HepG2 (cell line): Measurements from ENCODE around the gene SKI. TPM values are rescaled to one million over a fixed set of nuclear protein-coding genes. Genes with fewer than 3 reads are reported as not detected.

Source experiments
- CREB1 ChIP-seq, 2 experiments: fragments of 450-650 bp in 1 of 2; IDR thresholded peaks; 2 replicates each; pipeline ENCODE4 v1.6.1; 2016 to 2017; ENCODE audit warnings: control low read depth in 1 of 2, mild to moderate bottlenecking in 1 of 2, missing compliant biosample characterization in 1 of 2, missing genetic modification characterization in 1 of 2
- FOXO1 ChIP-seq: sonication (generic); formaldehyde crosslinking; IDR thresholded peaks from 2 replicates; pipeline ENCODE4 v1.4.0; 2020; ENCODE audit warnings: missing genetic modification reagents
- HNF4A ChIP-seq: sonication (generic); formaldehyde crosslinking; IDR thresholded peaks from 2 replicates; pipeline ENCODE4 v1.4.0; 2020; ENCODE audit warnings: missing genetic modification reagents
- NCOR1 ChIP-seq: fragments of 200-600 bp; sonication (generic); IDR thresholded peaks from 2 replicates; pipeline ENCODE4 v1.7.0; 2017; ENCODE audit warnings: antibody characterized with exemption, low read length, borderline replicate concordance
- SETDB1 ChIP-seq: sonication (generic); formaldehyde crosslinking; IDR thresholded peaks from 2 replicates; pipeline ENCODE4 v1.5.1; 2020; ENCODE audit warnings: missing genetic modification reagents, mild to moderate bottlenecking, borderline replicate concordance
- polyA plus RNA-seq, 8 experiments: library from polyadenylated mRNA; depleted of rRNA in 3 of 8; stranded (reverse) in 7 of 8; unstranded in 1 of 8; fragments of >200 nt; fragmentation: Illumina TruSeq in 4 of 8; extraction: Trizol in 4 of 8; gene quantifications; 2 replicates each; pipeline versions ENCODE4 v1.2.1 to v1.2.3, GENCODE V29; 2011 to 2016; ENCODE audit warnings: low read depth in 4 of 8, missing spikeins in 1 of 8, mixed read lengths in 1 of 8; ENCODE audit not compliant: insufficient read depth in 1 of 8
- total RNA-seq, 5 experiments: library from RNA; depleted of rRNA; stranded (reverse); fragments of >200 nt; fragmentation: Illumina TruSeq; extraction: Trizol; gene quantifications; 2 replicates each; pipeline ENCODE4 v1.2.3, GENCODE V29; 2016; ENCODE audit warnings: low read depth in 1 of 5
- TF ChIP-seq, protein P1 (sequence below): sonication (generic); formaldehyde crosslinking; IDR thresholded peaks from 2 replicates; pipeline ENCODE4 v1.4.0; 2020; ENCODE audit warnings: missing genetic modification reagents, mild to moderate bottlenecking, borderline replicate concordance
- TF ChIP-seq, protein P2 (sequence below): sonication (generic); formaldehyde crosslinking; IDR thresholded peaks from 2 replicates; pipeline ENCODE4 v1.4.0; 2020; ENCODE audit warnings: missing genetic modification reagents

The SKI gene
- total and polyA plus RNA-seq, 2 of the 13 experiments (the other 11 are each of a cell fraction or from before 2014, with no cell fraction given) = 4.7 to 6.9 TPM

DNA sequence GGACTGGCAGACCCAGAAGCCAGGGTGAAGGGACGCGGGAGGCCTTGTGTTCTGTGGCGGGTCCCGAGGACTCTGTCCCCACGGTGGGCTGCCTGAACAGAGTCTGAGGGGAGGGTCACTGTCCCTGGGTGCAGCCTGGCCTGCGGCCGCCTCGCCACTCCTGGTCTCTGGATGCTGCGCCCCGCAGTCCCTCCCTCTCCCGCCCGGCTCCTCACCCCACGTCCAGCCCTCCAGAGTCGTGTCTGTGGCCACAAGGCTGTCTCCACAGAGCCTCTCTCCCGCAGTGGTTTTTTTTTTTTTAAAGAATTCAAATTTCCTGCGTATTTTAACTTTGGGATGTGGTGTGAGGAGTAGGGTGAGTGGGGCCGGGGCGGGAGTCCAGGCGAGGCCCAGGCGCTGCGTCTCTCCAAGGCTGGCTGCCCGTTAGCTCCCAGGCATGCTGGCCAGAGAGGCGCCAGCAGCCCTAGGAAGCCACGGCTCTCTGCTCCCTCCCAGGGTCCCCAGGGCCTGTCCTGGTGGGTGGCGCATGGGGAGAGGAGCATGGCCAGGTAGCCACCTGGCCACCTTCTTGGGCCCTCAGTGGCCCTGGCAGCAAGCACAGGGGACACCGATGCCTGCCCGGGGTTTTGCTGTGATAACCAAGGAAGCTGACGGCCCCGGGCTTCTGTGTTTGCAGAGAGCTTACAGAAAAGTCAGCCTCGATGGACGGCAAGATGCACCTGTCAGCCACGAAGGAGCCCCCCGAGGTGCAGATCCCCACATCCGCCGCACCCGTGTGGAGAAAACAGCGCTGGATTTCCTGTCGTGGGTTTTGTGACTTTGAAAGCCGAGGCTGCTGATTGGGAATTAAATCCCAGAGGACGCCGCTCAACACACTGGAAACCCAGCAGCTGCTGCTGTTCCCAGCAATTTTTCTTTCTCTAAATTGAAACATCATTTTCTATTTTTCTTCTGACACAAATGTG lies 90.5 kb downstream of the SKI start (continued):
- TF ChIP-seq, protein P1, sequence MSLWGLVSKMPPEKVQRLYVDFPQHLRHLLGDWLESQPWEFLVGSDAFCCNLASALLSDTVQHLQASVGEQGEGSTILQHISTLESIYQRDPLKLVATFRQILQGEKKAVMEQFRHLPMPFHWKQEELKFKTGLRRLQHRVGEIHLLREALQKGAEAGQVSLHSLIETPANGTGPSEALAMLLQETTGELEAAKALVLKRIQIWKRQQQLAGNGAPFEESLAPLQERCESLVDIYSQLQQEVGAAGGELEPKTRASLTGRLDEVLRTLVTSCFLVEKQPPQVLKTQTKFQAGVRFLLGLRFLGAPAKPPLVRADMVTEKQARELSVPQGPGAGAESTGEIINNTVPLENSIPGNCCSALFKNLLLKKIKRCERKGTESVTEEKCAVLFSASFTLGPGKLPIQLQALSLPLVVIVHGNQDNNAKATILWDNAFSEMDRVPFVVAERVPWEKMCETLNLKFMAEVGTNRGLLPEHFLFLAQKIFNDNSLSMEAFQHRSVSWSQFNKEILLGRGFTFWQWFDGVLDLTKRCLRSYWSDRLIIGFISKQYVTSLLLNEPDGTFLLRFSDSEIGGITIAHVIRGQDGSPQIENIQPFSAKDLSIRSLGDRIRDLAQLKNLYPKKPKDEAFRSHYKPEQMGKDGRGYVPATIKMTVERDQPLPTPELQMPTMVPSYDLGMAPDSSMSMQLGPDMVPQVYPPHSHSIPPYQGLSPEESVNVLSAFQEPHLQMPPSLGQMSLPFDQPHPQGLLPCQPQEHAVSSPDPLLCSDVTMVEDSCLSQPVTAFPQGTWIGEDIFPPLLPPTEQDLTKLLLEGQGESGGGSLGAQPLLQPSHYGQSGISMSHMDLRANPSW (CRISPR knock-in tag) = no peak
- TF ChIP-seq NCOR1 (no peak), HNF4A (CRISPR knock-in tag) (no peak), SETDB1 (no peak), CREB1 (IDR thresholded peaks at IDR 0.05) (no peak), CREB1 (CRISPR knock-in tag; IDR thresholded peaks at IDR 0.05) (no peak), FOXO1 (no peak)
- TF ChIP-seq, protein P2, sequence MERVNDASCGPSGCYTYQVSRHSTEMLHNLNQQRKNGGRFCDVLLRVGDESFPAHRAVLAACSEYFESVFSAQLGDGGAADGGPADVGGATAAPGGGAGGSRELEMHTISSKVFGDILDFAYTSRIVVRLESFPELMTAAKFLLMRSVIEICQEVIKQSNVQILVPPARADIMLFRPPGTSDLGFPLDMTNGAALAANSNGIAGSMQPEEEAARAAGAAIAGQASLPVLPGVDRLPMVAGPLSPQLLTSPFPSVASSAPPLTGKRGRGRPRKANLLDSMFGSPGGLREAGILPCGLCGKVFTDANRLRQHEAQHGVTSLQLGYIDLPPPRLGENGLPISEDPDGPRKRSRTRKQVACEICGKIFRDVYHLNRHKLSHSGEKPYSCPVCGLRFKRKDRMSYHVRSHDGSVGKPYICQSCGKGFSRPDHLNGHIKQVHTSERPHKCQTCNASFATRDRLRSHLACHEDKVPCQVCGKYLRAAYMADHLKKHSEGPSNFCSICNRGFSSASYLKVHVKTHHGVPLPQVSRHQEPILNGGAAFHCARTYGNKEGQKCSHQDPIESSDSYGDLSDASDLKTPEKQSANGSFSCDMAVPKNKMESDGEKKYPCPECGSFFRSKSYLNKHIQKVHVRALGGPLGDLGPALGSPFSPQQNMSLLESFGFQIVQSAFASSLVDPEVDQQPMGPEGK (CRISPR knock-in tag) = no peak
- TF ChIP-seq, all 625 proteins: peak for 0
